NCI-H2029 treated with DMSO at 0.1 percent for 48 hours (cell line): Measurements from ENCODE around the gene CTXND1.
"Not testable (repeated sequence)": the region's sequence is repeated elsewhere in the genome, so short reads cannot be mapped to it uniquely, and the experiment has no call there.

Experiments used
- DNase-seq: peaks from one replicate; lab custom pipeline; 2025; lab: John Stamatoyannopoulos, UW

Gene CTXND1

GRCh38 chr15:80159301-80159700 is 92.7 kb downstream of the CTXND1 start:
- DNase-seq: no peak

- DNase-seq: no peak
These were observed 94.8 kb downstream of the CTXND1 start for GRCh38 chr15:80157215-80157614.

- no peak for DNase-seq
These were observed 95.8 kb downstream of the CTXND1 start for GRCh38 chr15:80156176-80156720.

- DNase-seq: not testable (repeated sequence)
These were observed 96.4 kb downstream of the CTXND1 start for GRCh38 chr15:80155378-80156175.

GRCh38 chr15:80155001-80155377 is 97.0 kb downstream of the CTXND1 start:
- no peak for DNase-seq

- no peak for DNase-seq
These were observed 97.7 kb downstream of the CTXND1 start for GRCh38 chr15:80154336-80154735.

GRCh38 chr15:80153900-80154299 is 98.1 kb downstream of the CTXND1 start:
- no peak for DNase-seq

GRCh38 chr15:80152896-80153876 is 98.8 kb downstream of the CTXND1 start, which contains the start of gene FAH:
Gene FAH, plus strand, starts transcription at chr15:80152999. Its CDS starts 56 bp downstream, at chr15:80153055.
- no peak for DNase-seq

GRCh38 chr15:80152180-80152895 is 99.7 kb downstream of the CTXND1 start:
- no peak for DNase-seq

GRCh38 chr15:80151576-80151975 is 100.4 kb downstream of the CTXND1 start:
- DNase-seq: no peak

- DNase-seq: no peak
These were observed 100.9 kb downstream of the CTXND1 start for GRCh38 chr15:80151148-80151547.
